ENCODE measurements around the gene PHC1. TPM values are rescaled to one million over a fixed set of nuclear protein-coding genes. Genes with fewer than 3 reads are reported as not detected.

The PHC1 gene
- total RNA-seq, 1 donor, result 27.6 TPM

DNA sequence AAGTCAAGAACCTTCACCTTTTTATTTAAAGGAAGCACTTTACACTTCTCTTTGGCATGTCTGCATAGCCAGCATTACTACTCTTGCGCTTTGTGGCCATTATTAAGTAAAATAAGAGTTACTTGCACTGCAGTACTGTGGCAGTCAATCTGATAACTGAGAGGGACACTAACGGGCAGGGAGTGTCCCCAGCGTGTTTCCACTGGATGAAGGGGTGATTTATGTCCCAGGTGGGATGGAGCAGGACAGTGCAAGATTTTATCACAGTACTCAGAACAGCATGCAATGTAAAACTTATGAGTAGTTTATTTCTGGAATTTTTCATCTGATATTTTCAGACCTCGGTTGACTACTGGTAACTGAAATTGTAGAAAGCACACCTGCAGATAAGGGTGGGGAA, 43.3 kb downstream of the PHC1 start:
- no peak overlapping the region for H3K4me3 ChIP-seq (ENCODE audit: low read depth, low read length)
- TF ChIP-seq, protein P1, sequence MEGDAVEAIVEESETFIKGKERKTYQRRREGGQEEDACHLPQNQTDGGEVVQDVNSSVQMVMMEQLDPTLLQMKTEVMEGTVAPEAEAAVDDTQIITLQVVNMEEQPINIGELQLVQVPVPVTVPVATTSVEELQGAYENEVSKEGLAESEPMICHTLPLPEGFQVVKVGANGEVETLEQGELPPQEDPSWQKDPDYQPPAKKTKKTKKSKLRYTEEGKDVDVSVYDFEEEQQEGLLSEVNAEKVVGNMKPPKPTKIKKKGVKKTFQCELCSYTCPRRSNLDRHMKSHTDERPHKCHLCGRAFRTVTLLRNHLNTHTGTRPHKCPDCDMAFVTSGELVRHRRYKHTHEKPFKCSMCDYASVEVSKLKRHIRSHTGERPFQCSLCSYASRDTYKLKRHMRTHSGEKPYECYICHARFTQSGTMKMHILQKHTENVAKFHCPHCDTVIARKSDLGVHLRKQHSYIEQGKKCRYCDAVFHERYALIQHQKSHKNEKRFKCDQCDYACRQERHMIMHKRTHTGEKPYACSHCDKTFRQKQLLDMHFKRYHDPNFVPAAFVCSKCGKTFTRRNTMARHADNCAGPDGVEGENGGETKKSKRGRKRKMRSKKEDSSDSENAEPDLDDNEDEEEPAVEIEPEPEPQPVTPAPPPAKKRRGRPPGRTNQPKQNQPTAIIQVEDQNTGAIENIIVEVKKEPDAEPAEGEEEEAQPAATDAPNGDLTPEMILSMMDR (IDR thresholded peaks at IDR 0.05; ENCODE audit: insufficient read depth, low read length), result no peak
- no peak for DNase-seq (ENCODE audit: low read depth)

DNA sequence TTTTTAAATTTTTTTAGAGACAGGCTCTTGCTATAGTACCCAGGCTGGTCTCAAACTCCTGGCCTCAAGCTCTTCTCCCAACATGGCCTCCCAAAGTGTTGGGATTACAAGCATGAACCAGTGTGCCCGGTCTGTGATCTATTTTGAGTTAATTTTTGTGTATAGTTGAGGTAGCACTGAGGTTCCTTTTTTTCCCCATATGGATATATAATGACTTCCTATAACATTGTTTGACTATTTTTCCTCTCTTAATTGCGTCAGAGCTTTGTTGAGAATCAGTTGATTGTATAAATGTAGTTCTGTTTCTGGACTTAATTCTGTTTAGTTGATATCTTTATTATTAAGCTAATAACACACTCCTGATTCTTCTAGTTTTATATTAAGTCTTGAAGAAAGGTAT, 43.8 kb downstream of the PHC1 start:
- TF ChIP-seq, protein P1 (IDR thresholded peaks at IDR 0.05; ENCODE audit: insufficient read depth, low read length), result no peak
- H3K4me3 ChIP-seq (ENCODE audit: low read depth, low read length), result no peak overlapping the region
- DNase-seq (ENCODE audit: low read depth), result no peak

DNA sequence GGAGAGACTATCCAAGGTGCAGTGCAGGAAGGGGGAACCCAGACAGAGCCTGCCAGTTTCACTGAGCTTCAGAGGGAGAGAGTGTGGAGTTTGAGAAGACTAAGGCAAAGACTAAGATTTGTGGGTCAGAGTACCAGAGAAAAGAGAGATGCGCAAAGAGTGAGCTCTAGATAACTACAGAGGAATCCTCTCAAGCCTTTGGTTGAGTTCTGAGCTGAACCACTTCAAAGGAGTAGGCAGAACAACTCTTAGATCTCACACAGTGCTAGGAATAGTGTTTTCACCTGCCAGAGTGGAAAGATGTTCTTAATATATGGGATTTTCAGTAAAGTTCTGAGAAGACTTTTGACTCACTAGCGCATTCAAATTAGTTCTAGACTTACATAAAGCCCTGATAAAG, 45.9 kb downstream of the PHC1 start:
- no peak for DNase-seq (ENCODE audit: low read depth)
- TF ChIP-seq, protein P1 (IDR thresholded peaks at IDR 0.05; ENCODE audit: insufficient read depth, low read length), result no peak
- no peak overlapping the region for H3K4me3 ChIP-seq (ENCODE audit: low read depth, low read length)

DNA sequence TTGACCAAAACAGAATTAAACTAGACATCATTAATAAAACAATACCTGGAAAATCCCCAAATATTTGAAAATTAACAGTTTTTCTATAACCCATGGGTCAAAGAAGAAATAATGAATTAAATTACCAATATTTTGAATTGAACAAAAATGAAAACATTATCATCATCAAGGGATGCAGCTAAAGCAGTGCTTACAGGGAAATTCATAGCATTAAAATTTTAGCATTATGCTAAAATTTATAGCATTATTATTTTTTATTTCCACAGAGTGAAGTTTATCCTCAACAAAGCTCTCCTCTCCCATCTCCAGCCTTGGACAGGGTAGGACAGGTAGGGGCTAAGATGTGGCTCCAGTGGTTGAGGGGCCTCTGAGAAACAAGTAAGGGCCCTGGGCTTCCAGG, 54.5 kb downstream of the PHC1 start:
- H3K4me3 ChIP-seq (ENCODE audit: low read depth, low read length), result no peak overlapping the region
- DNase-seq (ENCODE audit: low read depth), result no peak
- TF ChIP-seq, protein P1 (IDR thresholded peaks at IDR 0.05; ENCODE audit: insufficient read depth, low read length), result no peak

DNA sequence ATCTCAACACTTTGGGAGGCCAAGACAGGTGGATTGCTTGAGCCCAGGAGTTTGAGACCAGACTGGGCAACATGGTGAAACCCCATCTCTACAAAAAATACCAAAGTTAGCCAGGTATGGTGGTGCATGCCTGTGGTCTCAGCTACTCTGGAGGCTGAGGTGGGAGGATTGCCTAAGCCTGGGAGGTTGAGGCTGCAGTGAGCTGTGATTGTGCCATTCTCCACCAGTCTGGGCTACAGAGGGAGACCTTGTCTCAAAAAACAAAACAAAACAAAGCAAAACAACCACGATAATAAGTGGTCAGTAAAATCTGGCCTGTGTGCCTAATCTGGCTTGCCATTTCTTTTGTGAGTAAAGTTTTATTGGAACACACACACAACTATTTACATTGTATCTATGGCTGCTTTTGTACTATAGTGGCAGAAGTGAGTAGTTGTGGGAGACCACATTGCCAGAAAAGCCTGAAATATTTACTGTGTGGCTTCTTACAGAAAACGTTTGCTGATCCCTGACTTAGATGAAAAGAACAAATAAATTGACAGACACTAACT, 55.6 kb downstream of the PHC1 start:
- DNase-seq (ENCODE audit: low read depth), result no peak
- H3K4me3 ChIP-seq (ENCODE audit: low read depth, low read length), result no peak overlapping the region
- TF ChIP-seq, protein P1 (IDR thresholded peaks at IDR 0.05; ENCODE audit: insufficient read depth, low read length), result no peak

DNA sequence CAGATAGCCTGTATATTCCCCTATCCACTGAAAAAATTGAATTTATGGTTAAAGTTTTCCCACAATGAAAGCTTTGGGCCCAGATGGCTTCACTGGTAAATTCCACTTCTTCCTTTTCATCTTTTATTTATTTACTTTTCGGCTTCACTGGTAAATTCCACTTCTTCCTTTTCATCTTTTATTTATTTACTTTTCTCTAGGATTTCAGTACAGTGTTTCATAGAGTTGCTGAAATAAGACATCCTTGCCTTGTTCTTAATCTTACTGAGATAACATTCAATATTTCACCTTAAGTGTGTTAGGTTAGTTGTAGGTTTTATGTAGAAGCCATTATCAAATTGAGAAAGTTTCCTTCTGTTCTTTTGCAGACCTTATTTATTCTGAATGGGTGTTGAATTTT, 56.1 kb downstream of the PHC1 start:
- no peak for DNase-seq (ENCODE audit: low read depth)
- TF ChIP-seq, protein P1 (IDR thresholded peaks at IDR 0.05; ENCODE audit: insufficient read depth, low read length), result no peak
- no peak overlapping the region for H3K4me3 ChIP-seq (ENCODE audit: low read depth, low read length)

DNA sequence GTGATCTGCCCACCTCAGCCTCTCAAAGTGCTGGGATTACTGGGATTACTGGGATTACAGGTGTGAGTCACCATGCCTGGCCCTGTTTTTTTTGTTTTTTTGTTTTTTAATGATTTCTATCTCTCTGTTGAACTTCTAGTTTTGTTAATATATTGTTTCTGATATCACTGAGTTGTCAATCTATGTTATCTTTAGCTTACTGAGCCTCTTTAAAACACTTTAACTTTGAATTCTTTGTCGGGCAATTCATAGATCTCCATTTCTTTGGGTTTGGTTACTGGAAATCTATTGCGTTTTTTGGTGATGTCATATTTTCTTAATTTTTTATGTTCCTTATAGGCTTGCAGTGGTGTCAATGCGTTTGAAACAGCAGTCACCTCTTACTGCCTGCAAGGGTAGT, 65.8 kb downstream of the PHC1 start:
- TF ChIP-seq, protein P1 (IDR thresholded peaks at IDR 0.05; ENCODE audit: insufficient read depth, low read length), result no peak
- H3K4me3 ChIP-seq (ENCODE audit: low read depth, low read length), result no peak overlapping the region
- no peak for DNase-seq (ENCODE audit: low read depth)

Measured in fibroblast of the aortic adventitia (primary cell).